Smooth muscle cell (in vitro differentiated cells): ENCODE results near the gene CNTNAP5. TPM values are rescaled to one million over a fixed set of nuclear protein-coding genes. Genes with fewer than 3 reads are reported as not detected.

ENCODE experiments used
- DNase-seq: peaks from one replicate; lab custom pipeline; 2025; ENCODE audit not compliant: unreplicated experiment; lab: John Stamatoyannopoulos, UW
- H2AFZ ChIP-seq: fragments of 200-600 bp; sonication (generic); 2 replicates; pipeline ENCODE4 v1.6.0; 2016; ENCODE audit warnings: antibody characterized with exemption, low read depth, mild to moderate bottlenecking
- H3F3A ChIP-seq: fragments of 200-600 bp; sonication (generic); 2 replicates; pipeline ENCODE4 v1.6.0; 2017; ENCODE audit warnings: antibody characterized with exemption, low read depth
- H3K27ac ChIP-seq: fragments of 200-600 bp; sonication (generic); 2 replicates; pipeline ENCODE4 v1.5.1; 2016; ENCODE audit warnings: low read depth, mild to moderate bottlenecking
- H3K27me3 ChIP-seq: fragments of 200-600 bp; sonication (generic); 2 replicates; pipeline ENCODE4 v1.6.1; 2016; ENCODE audit warnings: low read depth, mild to moderate bottlenecking
- H3K36me3 ChIP-seq: fragments of 200-600 bp; sonication (generic); 2 replicates; pipeline ENCODE4 v1.5.1; 2016; ENCODE audit warnings: low read depth
- H3K4me1 ChIP-seq: fragments of 200-600 bp; sonication (generic); 2 replicates; pipeline ENCODE4 v1.5.1; 2016; ENCODE audit warnings: low read depth
- H3K4me2 ChIP-seq: fragments of 200-600 bp; sonication (generic); 2 replicates; pipeline ENCODE4 v1.6.0; 2016; ENCODE audit warnings: mild to moderate bottlenecking
- H3K4me3 ChIP-seq: fragments of 200-600 bp; sonication (generic); 2 replicates; pipeline ENCODE4 v1.5.1; 2016; ENCODE audit warnings: mild to moderate bottlenecking
- H3K79me2 ChIP-seq: fragments of 200-600 bp; sonication (generic); 2 replicates; pipeline ENCODE4 v1.6.0; 2016; ENCODE audit warnings: low read depth, mild to moderate bottlenecking
- H3K9ac ChIP-seq: fragments of 200-600 bp; sonication (generic); 2 replicates; pipeline ENCODE4 v1.6.0; 2016; ENCODE audit warnings: low read depth
- H3K9me3 ChIP-seq: fragments of 200-600 bp; sonication (generic); replicated peaks from 2 replicates; pipeline ENCODE4 v1.5.1; 2016; ENCODE audit warnings: low read depth
- H4K20me1 ChIP-seq: fragments of 200-600 bp; sonication (generic); 2 replicates; pipeline ENCODE4 v1.6.0; 2016; ENCODE audit warnings: low read depth
- CTCF ChIP-seq: fragments of 200-600 bp; sonication (generic); IDR thresholded peaks from 2 replicates; pipeline ENCODE4 v1.5.1; 2017; ENCODE audit warnings: borderline replicate concordance, mild to moderate bottlenecking, antibody characterized with exemption; ENCODE audit not compliant: insufficient read depth, poor library complexity, severe bottlenecking
- WGBS: methylation state at CpG from one replicate; pipeline ENCODE4 v1.1.7; 2016; ENCODE audit warnings: low lambda C conversion rate; 5-methylcytosine and 5-hydroxymethylcytosine counted together
- polyA plus RNA-seq: library from polyadenylated mRNA; unstranded; fragments of >200 nt; fragmentation: Nextera tagmentation; extraction: Ambion mirVana; gene quantifications from 2 replicates; pipeline ENCODE4 v1.2.1, GENCODE V29; 2016
- total RNA-seq: library from RNA; depleted of rRNA; stranded (reverse); fragments of >200 nt; gene quantifications from 2 replicates; pipeline ENCODE4 v1.2.3, GENCODE V29; 2014

Gene CNTNAP5
- total and polyA plus RNA-seq, 2 experiments from 2014 or later, result not detected

- no peaks in the 10 kb centered on the region for H4K20me1 ChIP-seq
- no peaks in the 10 kb centered on the region for H3K9me3 ChIP-seq
- DNase-seq, result no peak
- no peaks in the 10 kb centered on the region for H3K4me1 ChIP-seq
- no peaks in the 10 kb centered on the region for H3K79me2 ChIP-seq
- no peak overlapping the region for H3K27ac ChIP-seq
- H3K36me3 ChIP-seq, result no peaks in the 10 kb centered on the region
- no peak overlapping the region for H3K4me2 ChIP-seq
- no peak overlapping the region for H2AFZ ChIP-seq
- H3F3A ChIP-seq, result no peaks in the 10 kb centered on the region
- H3K27me3 ChIP-seq, result no peaks in the 10 kb centered on the region
- no peak for TF ChIP-seq CTCF
- H3K9ac ChIP-seq, result no peak overlapping the region
- WGBS, result 88% methylated on average over 1 of the region's 1 CpG
- H3K4me3 ChIP-seq, result no peak overlapping the region
These were observed 890.5 kb downstream of the CNTNAP5 start for GRCh38 chr2:124915567-124915966.

- Histone ChIP-seq H2AFZ (no peak overlapping the region), H3K4me2 (no peak overlapping the region), H3K27ac (no peak overlapping the region), H3K9me3 (no peaks in the 10 kb centered on the region), H3K27me3 (no peaks in the 10 kb centered on the region), H3K9ac (no peak overlapping the region), H3F3A (no peaks in the 10 kb centered on the region), H3K36me3 (no peaks in the 10 kb centered on the region), H3K4me3 (no peak overlapping the region), H3K79me2 (no peaks in the 10 kb centered on the region), H4K20me1 (no peaks in the 10 kb centered on the region), H3K4me1 (no peaks in the 10 kb centered on the region)
- WGBS, result 83% methylated on average over 2 of the region's 2 CpGs
- no peak for TF ChIP-seq CTCF
- no peak for DNase-seq
These were observed 894.2 kb downstream of the CNTNAP5 start for GRCh38 chr2:124919296-124919695.

- no peaks in the 10 kb centered on the region for H3K9me3 ChIP-seq
- 93% methylated on average over 1 of the region's 1 CpG for WGBS
- H3K9ac ChIP-seq, result no peak overlapping the region
- H3K36me3 ChIP-seq, result no peaks in the 10 kb centered on the region
- TF ChIP-seq CTCF, result no peak
- no peaks in the 10 kb centered on the region for H3K27me3 ChIP-seq
- no peak overlapping the region for H3K4me3 ChIP-seq
- no peak for DNase-seq
- no peaks in the 10 kb centered on the region for H4K20me1 ChIP-seq
- no peaks in the 10 kb centered on the region for H3F3A ChIP-seq
- no peaks in the 10 kb centered on the region for H3K4me1 ChIP-seq
- H2AFZ ChIP-seq, result no peak overlapping the region
- H3K27ac ChIP-seq, result no peak overlapping the region
- no peaks in the 10 kb centered on the region for H3K79me2 ChIP-seq
- H3K4me2 ChIP-seq, result no peak overlapping the region
These were observed 895.4 kb downstream of the CNTNAP5 start for GRCh38 chr2:124920448-124920847.

GRCh38 chr2:124921191-124921590 lies 896.1 kb downstream of the CNTNAP5 start:
- no peak overlapping the region for H3K4me3 ChIP-seq
- TF ChIP-seq CTCF, result no peak
- H4K20me1 ChIP-seq, result no peaks in the 10 kb centered on the region
- no peak overlapping the region for H3K4me2 ChIP-seq
- H3K36me3 ChIP-seq, result no peaks in the 10 kb centered on the region
- H3K9me3 ChIP-seq, result no peaks in the 10 kb centered on the region
- no peak overlapping the region for H2AFZ ChIP-seq
- H3K27me3 ChIP-seq, result no peaks in the 10 kb centered on the region
- no peaks in the 10 kb centered on the region for H3K79me2 ChIP-seq
- WGBS, result 85% methylated on average over 5 of the region's 5 CpGs
- no peak for DNase-seq
- no peaks in the 10 kb centered on the region for H3K4me1 ChIP-seq
- no peak overlapping the region for H3K9ac ChIP-seq
- H3F3A ChIP-seq, result no peaks in the 10 kb centered on the region
- H3K27ac ChIP-seq, result no peak overlapping the region
